Iris pigment epithelial cell (primary cell): ENCODE measurements around the gene PLPP7.
"Not testable (repeated sequence)": the region's sequence is repeated elsewhere in the genome, so short reads cannot be mapped to it uniquely, and the experiment has no call there.

Source experiments
- DNase-seq: peaks from one replicate; pipeline ENCODE4 v3.0.0-alpha.2; 2011; ENCODE audit warnings: low read depth

The PLPP7 gene

DNA sequence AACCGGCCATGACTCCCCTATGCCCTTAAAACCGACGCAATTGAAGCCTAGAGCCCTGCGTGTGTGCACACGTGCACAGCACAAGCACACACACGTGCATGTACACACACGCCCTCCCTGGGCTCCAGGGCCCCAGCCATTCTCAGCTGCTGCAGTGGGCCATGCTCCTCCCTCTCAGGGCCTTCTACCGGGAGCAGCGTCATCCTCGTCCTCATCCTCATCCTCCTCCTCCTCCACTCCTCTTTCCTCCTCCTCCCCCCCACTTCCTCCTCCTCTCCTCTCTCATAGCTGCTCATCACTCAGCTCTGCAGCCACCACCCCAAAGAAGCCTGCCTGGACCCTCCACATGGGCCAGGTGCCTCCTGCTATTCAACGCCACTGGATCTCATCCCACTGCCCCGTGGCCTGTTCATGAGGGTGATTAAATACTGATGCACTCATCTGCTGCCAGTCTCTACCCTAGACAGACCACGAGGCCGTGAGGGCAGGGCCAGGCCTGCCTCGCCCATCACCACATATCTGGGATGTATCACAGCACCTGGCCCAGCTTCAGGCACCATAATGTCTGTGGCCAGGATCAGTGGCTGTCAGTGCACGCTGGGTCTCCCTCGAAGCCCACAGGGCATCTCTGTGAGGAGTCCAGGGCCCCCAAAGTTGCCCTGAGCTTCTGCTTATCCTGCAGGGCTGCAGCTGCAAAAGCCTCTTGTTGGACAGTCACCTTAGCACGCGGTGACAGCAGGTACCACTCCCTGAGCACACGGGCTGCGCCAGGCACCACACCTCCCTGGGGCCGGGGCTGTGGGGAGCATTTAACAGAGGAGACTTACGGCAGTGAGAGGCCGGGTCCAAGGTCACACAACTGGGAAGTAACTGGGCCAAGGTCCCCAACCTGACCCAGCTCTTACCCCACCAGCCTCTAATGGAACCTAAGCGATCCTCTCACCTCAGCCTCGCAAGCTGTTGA is 23.0 kb upstream of the PLPP7 start:
- DNase-seq = no peak

DNA sequence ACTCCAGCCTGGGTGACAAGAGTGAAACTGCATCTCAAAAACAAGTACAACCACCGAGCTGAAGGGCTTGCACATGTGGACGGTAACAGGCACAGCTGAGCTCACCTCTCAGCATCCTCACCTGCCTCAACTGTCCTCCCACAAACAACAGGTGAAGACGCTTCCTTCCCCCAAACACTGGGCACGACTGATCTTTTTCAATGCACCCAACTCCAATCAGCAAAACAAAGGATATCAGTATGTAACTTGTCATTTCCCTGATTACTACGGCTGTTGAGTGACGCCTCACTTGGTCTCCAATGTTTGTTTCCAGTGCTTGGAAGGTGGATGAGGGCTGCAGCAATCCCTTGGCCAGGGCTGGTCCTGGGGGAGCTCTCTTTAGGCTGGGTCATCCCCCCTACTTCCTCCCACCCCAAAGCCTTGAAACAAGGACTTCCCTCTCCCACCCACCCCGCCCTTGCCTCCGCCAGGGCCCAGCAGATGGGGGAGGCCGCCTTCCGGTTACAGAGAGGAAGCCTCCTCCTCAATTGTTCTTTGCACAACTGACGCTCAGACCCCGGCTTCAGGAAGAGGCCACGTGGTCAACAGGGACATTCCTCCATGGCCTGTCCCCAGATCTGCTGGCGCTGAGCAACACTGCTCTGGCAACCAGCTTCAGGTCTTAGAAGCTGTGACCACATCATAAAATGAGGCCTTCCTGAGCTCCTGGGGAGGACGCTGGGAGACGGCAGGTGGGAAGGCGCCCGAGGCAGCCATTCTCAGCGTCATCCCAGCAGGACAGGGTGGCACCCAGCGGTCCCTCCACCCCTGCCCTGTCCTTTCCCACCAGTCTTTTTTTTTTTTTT is 19.1 kb upstream of the PLPP7 start:
- DNase-seq = no peak

DNA sequence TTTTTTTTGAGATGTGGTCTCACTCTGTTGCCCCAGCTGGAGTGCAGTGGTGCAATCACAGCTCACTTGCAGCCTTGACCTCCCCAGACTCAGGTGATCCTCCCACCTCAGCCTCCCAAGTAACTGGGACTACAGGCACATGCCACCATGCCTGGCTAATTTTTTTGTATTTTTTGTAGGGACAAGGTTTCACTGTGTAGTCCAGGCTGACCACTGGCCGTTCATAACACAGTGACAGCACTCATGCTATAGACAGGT is 18.6 kb upstream of the PLPP7 start:
- not testable (repeated sequence) for DNase-seq

DNA sequence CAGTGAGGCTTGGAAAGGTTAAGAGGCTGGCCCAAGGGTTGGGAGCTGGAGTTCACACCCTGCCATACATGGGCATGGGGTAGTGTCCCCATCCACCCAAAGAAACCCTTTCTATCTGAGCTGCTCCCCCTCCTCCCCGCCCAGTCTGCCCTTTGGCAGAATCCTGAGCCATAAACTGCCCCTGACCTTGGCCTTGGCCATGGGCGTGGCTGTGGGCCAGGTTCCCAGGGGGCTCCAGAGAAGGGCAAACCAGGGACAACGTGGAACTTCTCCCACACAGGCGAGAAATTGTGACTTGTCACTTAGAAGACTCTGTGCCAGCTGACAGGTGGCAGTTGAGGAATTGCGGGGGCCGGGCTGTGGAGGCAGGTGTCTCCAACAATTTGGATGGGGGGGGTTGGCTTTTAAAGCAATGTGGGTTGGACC is 18.0 kb upstream of the PLPP7 start:
- no peak for DNase-seq

DNA sequence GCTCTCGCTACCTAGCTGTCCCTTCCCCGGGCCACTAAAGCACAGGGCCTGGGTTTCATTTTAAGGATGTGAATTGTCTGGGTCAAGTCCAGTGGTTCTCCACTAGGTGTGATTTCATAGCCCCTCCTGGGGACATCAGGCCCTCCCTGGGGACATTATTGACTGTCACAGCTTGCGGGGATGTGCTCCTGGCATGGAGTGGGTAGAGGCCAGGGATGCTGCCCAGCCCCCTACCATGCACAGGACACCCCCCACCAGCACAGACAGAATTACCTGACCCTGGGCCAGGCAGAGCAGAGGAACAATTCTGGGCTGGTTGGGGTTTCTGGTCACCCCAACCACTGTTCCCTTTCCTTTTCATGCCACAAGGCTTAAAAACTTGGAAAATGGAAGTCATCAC is 17.3 kb upstream of the PLPP7 start:
- no peak for DNase-seq

DNA sequence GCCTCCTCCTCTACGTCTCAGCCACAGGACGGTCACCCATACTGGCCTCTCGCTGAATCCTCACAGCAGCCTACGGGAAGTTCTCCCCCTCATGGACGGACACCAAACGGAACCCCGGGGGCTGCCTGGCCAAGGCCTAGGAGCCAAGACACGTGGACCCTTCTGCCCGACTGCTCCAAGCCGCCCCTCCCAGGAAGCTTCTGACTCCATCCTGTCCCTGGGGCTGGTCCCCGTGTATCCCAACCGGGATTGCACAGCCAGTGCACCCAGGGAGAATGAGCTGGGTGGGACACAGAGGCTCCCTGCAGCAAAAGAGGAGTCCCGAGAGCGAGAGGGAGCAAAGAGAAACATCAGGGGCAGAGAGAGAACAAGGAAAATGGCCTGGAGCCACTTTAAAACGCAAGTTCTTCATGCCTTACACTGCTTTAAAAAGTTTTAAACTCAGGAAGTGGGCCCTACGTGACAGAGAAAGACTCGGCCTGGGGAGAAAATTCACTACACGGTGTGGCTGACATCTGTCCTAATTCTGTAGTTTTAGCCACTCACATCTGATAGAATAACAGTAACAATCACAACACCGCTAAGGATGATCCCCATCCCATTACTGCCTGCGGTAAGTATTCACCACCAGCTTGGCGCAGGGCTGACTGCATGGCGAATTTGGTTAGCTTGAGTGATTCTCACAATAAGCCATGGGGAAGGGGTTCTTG is 16.2 kb upstream of the PLPP7 start:
- DNase-seq = no peak

DNA sequence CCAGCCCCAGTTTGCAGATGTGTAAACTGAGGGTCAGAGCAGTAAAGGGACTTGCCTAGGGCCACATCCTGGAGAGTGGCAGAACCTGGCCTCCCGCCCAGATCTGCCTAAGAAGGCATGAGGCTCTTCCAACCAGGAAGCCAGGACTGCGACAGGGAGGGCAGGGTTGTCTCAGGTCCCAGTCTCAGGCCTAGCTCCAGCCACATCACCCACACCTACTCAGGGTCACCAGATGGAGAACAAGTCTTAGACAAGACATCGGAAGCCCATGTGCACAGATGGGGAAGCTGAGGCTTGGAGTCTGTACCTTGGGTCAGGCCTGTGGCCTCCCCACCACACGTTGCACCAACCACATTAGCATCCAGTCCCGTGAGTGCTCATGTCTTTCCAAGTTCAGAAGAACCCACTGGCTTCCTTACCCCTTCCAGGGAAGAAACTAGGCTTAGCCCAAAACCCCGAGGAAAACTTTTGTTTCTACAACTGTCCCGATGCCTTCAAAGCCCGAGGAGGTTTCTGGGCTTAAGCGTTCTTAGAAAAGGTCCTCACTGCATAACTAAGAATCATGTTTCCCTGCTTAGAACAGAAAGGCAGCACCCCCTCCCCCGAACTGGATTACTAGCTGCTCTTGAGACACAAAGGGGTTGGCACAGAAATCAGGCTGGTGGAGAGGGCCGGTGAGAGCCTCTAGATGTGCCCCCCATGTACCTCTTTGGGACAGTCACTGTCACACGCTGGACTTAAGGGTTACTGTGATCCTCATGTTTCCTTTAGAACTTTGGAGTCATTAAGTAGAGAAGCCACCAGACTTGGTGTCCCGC is 15.5 kb upstream of the PLPP7 start:
- DNase-seq = peak; percentile 32

DNA sequence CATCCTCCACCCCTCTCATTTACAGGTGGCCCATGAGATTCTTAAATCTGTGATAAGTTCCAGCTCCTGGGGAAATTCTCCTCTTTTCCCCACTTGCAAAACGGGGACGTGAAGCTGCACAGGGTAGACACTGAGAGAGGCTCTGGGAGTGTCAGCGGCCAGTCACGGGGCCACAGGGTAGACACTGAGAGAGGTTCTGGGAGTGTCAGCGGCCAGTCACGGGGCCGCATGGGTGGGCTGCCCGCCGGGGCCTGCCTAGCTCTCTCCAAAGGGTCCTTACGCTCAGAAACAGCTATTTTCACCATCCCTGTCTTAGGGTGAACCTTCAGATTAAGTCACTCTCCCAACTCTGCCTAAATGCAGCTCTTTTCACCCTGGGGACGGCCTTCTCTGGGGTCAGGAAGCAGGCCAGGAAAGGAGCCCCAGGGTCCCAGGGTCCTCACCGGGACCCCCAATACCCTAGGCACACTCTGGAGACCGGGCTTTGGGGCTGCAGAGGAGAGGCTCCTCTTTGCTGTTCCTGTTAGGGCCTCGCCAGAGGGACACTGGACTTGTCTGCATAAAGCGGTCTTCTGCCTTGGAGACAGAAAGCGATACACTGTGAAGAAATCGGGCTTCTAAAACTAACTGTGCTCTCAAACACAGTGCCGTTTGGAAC is 14.7 kb upstream of the PLPP7 start:
- DNase-seq = no peak

DNA sequence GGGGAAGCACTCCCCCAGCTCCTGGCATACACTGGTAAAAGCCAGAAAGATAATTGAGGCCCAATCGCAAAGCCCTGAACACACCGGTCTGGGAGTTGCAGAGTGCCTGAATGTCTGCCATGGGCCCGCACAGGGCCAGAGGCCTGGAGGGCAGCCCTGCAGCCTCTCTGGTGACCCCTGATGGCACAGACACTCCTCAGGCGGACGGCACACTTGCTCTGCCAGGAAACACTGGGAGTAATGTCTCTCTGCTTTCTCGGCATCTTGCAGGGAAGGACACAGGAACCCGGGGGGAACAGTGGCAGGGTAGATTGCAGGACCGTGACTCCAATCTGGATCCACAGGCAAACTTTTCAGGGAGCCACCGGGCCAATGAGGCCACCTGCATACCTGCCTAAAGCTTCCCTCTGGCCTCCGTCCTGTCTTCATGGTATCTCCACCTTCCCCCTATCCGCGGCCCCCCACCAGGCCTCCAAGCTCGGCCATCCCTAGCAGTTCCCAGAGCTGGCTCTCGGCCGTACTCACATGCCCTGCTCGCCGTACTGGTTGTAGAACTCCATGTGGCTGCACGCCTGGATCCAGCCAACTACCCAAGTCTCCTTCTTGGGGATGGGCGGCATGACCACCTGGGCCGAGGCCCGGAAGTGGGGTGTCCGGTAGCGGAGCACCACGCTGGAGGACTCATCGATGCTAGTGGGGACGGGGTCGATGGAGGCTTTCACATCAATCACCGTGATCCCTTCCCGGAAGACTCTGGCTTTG is 14.0 kb upstream of the PLPP7 start:
- DNase-seq = no peak

DNA sequence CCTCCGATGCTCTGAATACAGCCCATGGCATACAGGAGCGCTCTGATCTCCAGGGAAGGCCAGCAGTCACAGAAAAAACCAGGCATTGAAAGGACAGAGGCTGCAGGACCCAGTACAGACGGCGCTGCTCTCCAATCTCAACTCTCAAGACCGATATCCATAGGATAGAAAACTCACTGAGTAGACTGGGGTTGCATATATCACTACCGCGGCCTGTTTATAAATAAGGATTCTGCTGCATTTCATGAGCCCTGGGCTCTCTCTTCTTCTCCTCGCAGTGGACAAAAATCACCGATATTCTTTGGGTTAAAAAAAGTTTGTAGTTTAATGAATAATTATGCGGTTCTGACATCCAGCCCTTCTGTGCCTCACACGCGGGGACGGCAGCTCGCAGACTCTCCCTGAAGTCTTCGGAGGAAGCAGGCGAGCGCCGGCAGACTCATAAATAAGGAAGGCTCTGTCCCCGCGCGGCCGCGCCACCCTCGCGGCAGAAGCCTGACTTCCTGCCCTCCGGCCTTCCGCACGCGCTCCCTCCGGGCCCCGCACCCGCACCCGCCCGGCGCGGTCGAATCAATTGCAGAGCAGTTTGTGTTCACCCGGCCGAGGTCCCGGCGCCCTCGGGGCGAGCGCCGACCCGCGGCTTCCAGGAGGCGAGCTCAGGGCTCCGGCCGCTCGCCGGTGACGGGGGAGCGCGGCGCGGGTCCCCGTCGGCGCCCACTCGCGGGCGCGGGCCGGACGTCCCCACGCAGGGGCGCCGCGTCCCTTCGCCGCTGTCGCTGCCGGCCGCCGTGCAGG is 13.2 kb upstream of the PLPP7 start, which contains the start of gene FAM78A:
TSS of gene FAM78A (minus strand) at position 417 of the 795 bp plus-strand sequence. CDS start at position 86, 331 bp downstream.
- DNase-seq = peak; percentile 13

DNA sequence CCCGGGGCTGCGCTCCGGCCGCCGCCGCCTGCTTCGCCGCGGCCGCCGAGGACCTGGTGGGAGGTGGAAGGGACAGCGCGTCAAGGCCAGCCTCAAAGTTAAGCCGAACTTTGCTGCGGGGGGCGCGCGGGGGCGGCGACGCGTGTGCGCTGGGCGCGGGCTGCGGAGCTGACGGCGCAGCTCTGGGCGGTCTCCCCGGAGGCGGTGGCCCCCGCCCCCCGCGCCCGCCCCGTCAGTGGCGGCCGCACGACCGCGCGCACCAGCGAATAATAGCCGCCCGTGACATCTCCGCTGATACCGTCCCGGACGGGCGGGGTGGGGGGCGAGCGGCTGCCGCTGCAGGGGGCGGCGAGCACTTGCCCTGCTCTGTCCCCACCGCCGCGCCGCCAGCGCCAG is 12.6 kb upstream of the PLPP7 start:
- no peak for DNase-seq

DNA sequence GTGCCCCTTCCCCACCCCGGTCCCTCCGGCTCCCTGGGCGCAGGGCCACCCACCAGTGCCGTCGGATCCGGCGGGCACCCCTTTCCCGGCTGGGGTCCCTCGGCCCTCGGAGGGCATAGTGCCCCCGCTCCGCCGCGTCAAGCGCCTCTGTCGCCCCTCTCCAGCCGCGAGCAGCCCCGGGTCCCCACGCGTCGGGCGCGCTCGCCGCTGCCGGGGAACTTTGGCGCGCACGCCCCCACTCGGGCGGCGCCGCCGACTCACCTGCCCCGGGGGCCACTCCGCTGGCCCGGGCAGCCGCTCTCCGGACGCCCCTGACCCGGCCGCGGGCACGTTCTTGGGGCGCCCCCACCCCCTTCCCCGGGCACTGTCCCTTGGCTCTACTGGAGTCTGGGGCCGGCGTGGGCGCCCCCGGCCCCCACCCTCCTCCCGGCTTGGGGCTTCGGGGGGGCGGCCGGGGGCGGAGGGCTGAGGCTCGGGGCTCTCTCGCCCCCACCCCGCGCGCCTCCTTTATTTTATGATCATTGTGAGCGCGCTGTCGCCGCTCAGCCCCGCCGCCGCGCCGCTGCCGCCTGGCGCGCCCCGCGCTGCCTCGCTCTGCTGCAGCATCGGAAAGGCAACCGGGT is 12.1 kb upstream of the PLPP7 start:
- DNase-seq = no peak

DNA sequence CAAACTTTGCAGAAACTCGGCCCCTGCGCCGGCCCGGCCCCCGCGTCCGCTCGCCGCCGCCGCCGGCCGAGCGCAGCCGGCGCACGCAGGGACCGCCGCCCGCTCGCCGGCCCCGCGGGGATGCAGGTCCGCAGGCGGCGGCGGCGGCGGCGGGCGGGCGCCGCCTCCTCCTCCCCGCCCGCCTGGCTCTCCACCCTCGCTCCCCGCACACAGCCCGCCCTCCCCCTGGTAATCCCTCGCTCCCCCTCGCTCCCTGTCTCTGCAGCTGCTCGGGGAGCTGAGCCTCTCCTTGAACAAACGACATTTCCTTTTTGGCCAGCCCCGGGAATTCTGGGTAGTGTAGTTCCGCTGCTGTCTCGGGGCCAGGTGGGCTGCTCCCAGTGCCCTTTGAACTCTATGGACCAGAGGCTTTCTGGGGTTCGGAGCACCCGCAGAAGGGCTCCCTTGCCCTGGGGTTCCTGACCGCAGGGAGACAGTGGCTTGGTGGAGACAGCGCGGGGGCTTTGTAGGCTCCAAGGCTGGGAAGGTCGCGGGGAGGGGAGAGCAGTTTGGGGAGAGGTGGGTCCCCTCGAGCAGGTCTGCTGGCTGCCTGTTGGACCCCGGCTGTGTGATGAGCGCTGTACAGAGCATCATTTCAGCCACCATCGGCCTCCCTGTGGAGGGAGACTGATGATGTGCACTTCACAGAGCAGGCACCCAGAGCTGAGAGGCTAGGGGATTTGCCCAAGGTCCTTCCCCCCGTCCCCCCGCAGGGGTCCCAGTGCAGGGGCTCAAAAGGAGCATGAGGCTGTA is 11.4 kb upstream of the PLPP7 start:
- peak; percentile 87 for DNase-seq

DNA sequence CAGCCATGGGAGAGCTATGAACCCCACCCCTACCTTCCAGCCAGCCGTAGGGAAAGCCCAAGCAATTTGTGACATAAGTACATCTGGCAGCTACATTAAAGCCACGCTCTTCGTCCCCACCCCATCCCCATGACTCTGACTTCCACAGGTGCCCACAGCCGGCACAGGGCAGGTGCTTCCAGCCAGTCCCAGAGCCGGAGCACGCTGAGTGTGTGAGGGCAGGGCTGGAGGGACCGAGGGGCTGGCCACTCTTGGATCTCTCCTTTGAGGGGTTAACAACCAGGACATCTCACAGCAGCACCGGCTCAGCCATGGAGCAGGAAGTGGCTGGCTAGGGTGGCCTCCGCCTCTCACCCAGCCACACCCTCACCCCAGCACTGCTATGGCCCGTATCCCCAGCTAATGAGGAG is 10.8 kb upstream of the PLPP7 start:
- no peak for DNase-seq

DNA sequence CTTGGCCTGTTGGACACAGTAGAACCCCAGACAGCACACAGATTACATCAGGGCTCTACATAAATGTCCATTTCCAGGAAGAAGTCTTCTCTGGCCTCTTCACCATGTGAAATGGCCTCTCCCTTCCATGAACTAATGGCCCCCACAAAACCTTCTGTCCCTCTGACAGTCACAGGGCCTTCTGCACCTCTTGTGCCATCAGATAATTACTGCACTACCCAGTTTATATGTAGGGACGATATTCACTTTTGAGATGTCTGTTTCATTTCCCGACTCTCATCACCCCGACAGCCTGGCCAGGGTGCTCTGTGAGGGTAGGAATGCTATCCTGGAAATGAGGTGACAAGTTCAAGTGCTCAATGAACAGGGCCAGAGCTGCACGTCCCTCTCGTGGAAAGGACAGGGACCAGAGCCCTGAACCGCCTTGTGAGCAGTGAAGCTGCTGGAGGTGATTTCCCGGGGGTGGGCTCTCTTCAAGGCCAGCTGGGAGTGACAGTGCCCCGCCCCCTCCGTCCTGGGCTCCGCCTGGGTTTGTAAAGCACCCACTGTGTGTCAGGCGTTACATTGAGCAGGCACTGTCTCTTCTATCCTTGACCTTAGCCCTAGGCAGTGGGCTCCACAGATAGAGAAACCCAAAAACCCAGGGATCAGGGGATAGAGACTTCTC is 10.2 kb upstream of the PLPP7 start:
- no peak for DNase-seq

DNA sequence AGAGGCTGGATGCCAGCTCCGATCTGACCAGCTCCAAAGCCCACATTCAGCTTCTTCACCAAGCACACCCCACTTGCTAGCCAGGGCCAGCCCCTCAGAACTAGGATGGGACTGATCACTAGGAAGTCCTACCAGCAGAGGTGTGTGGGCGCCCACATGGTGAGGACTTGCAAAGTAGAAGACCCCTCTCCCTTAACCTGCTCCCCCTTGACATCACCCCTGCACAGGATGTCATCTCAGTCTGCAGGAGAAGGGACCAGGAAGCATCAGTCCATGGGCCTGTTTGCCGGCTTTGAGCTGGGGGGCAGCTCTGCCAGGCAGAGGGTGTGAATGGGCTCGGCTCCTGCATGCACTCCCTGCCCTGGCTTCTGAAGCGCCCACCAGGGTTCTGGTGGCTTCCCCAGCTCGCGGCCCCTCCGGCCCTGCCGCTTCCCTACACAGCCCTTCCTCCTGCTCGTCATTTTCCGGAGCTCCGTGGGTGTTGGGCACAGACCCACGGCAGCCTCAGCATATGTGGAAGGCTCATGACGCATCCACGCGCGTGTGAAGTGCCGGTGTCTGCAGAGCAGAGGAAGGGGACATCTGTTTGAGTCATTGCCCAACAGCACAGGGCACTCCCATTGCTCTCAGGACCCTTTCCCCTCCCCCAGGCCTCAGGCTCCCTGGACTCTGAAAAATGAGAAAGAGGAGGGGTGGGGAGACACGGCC is 9.5 kb upstream of the PLPP7 start:
- DNase-seq = no peak

DNA sequence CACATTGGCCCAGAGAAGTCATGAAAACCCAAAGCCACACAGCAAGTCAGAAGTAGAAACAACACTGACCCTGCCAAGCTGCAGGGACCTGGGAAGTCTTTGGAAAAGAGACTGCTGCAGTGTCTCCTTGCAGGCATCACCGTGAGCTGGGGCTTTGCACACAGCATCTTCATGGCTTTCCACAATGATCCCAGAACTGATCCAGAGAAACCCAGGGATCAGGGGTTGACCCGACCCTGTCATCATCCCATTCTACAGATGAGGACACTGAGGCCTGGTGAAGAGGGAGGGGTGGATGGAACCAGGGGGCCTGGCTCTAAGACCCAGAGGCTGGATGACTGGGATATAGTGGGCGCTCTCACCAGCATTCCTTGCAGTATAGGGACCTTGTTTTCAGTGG is 8.9 kb upstream of the PLPP7 start:
- no peak for DNase-seq
